Osteoblast (primary cell): ENCODE measurements around the gene COA1. TPM values are rescaled to one million over a fixed set of nuclear protein-coding genes. Genes with fewer than 3 reads are reported as not detected.

Experiments
- DNase-seq: peaks from one replicate; pipeline ENCODE4 v3.0.0; 2011; ENCODE audit warnings: low spot score, mixed read lengths; ENCODE audit not compliant: insufficient read length; ENCODE audit errors: missing footprints
- H2AFZ ChIP-seq: 2 replicates; pipeline ENCODE4 v1.6.0; 2011; ENCODE audit warnings: mild to moderate bottlenecking, low read length
- H3K27ac ChIP-seq: 2 replicates; pipeline ENCODE4 v1.5.1; 2011; ENCODE audit warnings: mild to moderate bottlenecking, low read depth, low read length, moderate library complexity
- H3K27me3 ChIP-seq: 2 replicates; pipeline ENCODE4 v1.6.0; 2012; ENCODE audit warnings: mild to moderate bottlenecking, control low read depth, inconsistent platforms, low read length, moderate library complexity; ENCODE audit not compliant: insufficient read depth
- H3K36me3 ChIP-seq: 2 replicates; pipeline ENCODE4 v1.5.1; 2011; ENCODE audit warnings: mild to moderate bottlenecking, low read length, control low read depth, moderate library complexity; ENCODE audit not compliant: insufficient read depth
- H3K4me1 ChIP-seq: 2 replicates; pipeline ENCODE4 v1.5.1; 2011; ENCODE audit warnings: mild to moderate bottlenecking, low read length, control low read depth, moderate library complexity; ENCODE audit not compliant: insufficient read depth
- H3K4me2 ChIP-seq: 2 replicates; pipeline ENCODE4 v1.6.0; 2011; ENCODE audit warnings: mild to moderate bottlenecking, low read length; ENCODE audit not compliant: insufficient read depth
- H3K4me3 ChIP-seq: fragments of 200-600 bp; sonication (generic); 3 replicates; pipeline ENCODE4 v1.5.1; 2012; ENCODE audit warnings: mild to moderate bottlenecking, low read length, inconsistent platforms; ENCODE audit not compliant: insufficient read depth
- H3K79me2 ChIP-seq: 2 replicates; pipeline ENCODE4 v1.6.0; 2012; ENCODE audit warnings: mild to moderate bottlenecking, low read length, control low read depth, inconsistent platforms; ENCODE audit not compliant: insufficient read depth
- H3K9me3 ChIP-seq: 2 replicates; pipeline ENCODE4 v1.5.1; 2011; ENCODE audit warnings: low read depth, low read length, control low read depth
- H4K20me1 ChIP-seq: 2 replicates; pipeline ENCODE4 v1.6.0; 2012; ENCODE audit warnings: mild to moderate bottlenecking, low read length, control low read depth; ENCODE audit not compliant: insufficient read depth
- CTCF ChIP-seq: IDR thresholded peaks from 2 replicates; pipeline ENCODE4 v1.5.1; 2011; ENCODE audit warnings: mild to moderate bottlenecking, low read depth, low read length, moderate library complexity; ENCODE audit errors: extremely low read depth
- total RNA-seq: library from RNA; depleted of rRNA; stranded (reverse); fragments of >200 nt; gene quantifications from 2 replicates; pipeline ENCODE4 v1.2.3, GENCODE V29; 2012

Gene COA1
- total RNA-seq, 1 donor = 34.0 TPM

GRCh38 chr7:43747328-43748105 is 18.2 kb upstream of the COA1 start:
- no peak overlapping the region for H2AFZ ChIP-seq
- H3K36me3 ChIP-seq = no peaks in the 10 kb centered on the region
- H3K4me2 ChIP-seq = no peak overlapping the region
- no peaks in the 10 kb centered on the region for H3K4me1 ChIP-seq
- H3K79me2 ChIP-seq = no peaks in the 10 kb centered on the region
- H3K9me3 ChIP-seq = no peaks in the 10 kb centered on the region
- no peak for TF ChIP-seq CTCF
- no peaks in the 10 kb centered on the region for H4K20me1 ChIP-seq
- DNase-seq = no peak
- peaks cover 2% of the 10 kb centered on the region for H3K27me3 ChIP-seq
- H3K27ac ChIP-seq = no peak overlapping the region
- no peak overlapping the region for H3K4me3 ChIP-seq

DNA sequence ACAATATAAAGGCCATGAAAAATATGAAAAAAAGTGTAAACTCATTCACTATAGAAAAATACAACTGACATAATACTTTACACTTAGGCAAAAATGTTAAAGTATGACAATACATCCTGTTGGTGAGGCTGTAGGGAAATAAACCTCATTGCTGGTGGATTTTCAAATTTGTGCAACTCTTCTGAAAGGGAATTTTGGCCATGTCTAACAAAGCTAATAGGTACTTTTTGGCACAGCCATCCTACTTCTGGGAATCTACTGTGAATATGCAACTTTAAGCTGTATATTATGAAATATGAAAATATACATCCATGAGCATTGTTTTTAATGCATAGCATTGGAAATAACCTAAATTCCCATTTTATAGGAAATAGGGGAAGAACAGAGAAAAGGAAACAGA is 13.4 kb upstream of the COA1 start:
- no peak overlapping the region for H3K4me3 ChIP-seq

DNA sequence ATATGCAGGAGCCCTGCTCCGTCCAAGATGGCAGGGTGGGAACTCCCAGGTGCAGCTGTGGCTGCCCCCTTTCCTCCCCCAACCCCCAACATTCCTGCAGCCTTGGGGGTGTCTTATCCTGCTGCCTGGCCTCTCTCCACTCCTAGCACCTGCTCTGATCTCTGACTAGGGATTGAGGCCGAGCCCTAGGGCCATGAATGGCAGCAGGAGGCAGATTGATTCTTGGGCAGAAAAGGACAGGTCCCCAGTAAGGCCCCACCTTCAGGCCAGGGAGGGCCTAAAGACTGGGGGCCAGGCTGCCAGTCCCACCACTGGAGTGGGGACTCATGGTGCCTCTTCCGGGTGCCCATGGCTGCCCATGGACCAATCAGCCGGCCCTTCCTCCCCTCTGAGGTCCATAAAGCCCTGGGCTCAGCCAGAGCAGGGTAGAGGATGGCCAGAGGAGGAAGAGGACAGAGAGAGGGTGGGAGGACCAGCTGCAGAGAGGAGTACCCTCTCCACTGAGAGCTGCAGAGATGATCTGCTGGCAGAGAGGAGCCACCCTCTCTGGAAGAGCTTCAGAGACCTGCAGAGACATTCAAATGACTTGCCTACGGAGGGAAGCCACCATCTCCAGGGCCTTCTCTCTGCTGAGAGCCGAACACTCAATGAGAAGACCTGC is 8.3 kb upstream of the COA1 start:
- H3K27ac ChIP-seq = no peak overlapping the region
- H3K9me3 ChIP-seq = no peaks in the 10 kb centered on the region
- H3K79me2 ChIP-seq = no peaks in the 10 kb centered on the region
- H3K27me3 ChIP-seq = peaks cover 3% of the 10 kb centered on the region
- peaks cover 5% of the 10 kb centered on the region for H3K4me1 ChIP-seq
- no peak overlapping the region for H3K4me2 ChIP-seq
- H3K4me3 ChIP-seq = no peak overlapping the region
- no peaks in the 10 kb centered on the region for H3K36me3 ChIP-seq
- no peak overlapping the region for H2AFZ ChIP-seq
- H4K20me1 ChIP-seq = no peaks in the 10 kb centered on the region
- no peak for DNase-seq
- no peak for TF ChIP-seq CTCF

More for the DNA sequence above, 13.4 kb upstream of the COA1 start:
- no peaks in the 10 kb centered on the region for H3K36me3 ChIP-seq
- no peak for DNase-seq
- H2AFZ ChIP-seq = no peak overlapping the region
- no peaks in the 10 kb centered on the region for H3K9me3 ChIP-seq
- H3K27me3 ChIP-seq = peaks cover 3% of the 10 kb centered on the region
- no peak for TF ChIP-seq CTCF
- H3K4me1 ChIP-seq = no peaks in the 10 kb centered on the region
- H3K4me2 ChIP-seq = no peak overlapping the region
- H3K27ac ChIP-seq = no peak overlapping the region
- H3K79me2 ChIP-seq = no peaks in the 10 kb centered on the region
- H4K20me1 ChIP-seq = no peaks in the 10 kb centered on the region
